Choroid plexus epithelial cell (primary cell): ENCODE results near the gene NUDCD3.

Experiments
- DNase-seq: peaks from one replicate; pipeline ENCODE4 v3.0.0-alpha.2; 2010; ENCODE audit warnings: low read depth
- H3K4me3 ChIP-seq: 2 replicates; pipeline ENCODE4 v1.5.1; 2011; ENCODE audit warnings: low read depth, mild to moderate bottlenecking, control low read depth, low read length, moderate library complexity
- TF ChIP-seq, protein P1 (sequence below): conservative IDR thresholded peaks from 2 replicates; pipeline ENCODE4 v1.5.1; 2011; ENCODE audit warnings: low read depth, mild to moderate bottlenecking, control low read depth, inconsistent platforms, low read length, moderate library complexity

Gene NUDCD3

DNA sequence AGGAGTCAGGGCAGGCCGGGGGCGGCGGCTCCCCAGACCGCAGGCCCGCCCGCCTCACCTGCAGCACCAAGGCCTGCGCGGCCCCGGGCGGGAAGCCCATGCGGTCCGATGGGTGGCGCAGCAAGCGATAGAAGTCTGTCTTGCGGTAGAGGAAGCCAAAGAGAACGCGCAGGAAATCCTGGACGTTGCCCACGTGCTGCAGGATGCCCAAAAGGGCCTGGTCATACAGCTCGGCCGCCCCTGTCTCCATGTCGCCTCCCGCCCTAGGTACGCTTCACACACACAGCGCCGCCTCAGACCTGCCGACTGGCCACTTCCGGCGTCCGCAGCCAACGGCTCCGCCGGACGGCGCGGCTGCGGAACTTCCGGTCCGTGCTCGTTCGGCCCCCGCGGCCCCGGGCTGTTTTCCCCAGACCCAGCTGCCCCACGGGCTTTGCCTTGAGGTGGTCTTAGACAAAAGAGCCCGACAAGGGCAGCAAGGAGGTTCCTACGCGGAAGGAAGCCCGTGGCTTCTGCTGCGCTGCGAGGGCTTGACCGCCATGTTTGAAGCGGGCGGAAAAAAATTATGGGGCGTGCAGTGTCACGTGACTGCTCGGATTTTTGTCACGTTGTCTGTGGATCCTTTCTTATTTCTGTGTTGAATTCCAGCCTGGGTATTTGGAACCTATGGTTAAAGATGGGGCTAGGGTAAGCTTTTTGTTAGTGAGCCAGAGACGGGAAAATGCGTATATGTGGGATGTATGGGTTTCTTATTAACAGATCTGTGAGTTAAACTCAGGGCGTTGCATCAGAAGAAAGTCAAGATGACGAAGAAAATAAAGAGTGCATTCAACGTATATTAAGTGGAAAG lies at the start of gene NUDCD3:
Gene NUDCD3, minus strand, starts transcription at position 308 of the 850 bp plus-strand sequence. Its CDS starts 58 bp downstream, at position 250.
- TF ChIP-seq, protein P1, sequence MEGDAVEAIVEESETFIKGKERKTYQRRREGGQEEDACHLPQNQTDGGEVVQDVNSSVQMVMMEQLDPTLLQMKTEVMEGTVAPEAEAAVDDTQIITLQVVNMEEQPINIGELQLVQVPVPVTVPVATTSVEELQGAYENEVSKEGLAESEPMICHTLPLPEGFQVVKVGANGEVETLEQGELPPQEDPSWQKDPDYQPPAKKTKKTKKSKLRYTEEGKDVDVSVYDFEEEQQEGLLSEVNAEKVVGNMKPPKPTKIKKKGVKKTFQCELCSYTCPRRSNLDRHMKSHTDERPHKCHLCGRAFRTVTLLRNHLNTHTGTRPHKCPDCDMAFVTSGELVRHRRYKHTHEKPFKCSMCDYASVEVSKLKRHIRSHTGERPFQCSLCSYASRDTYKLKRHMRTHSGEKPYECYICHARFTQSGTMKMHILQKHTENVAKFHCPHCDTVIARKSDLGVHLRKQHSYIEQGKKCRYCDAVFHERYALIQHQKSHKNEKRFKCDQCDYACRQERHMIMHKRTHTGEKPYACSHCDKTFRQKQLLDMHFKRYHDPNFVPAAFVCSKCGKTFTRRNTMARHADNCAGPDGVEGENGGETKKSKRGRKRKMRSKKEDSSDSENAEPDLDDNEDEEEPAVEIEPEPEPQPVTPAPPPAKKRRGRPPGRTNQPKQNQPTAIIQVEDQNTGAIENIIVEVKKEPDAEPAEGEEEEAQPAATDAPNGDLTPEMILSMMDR: peak; percentile 38
- peak; percentile 83 for DNase-seq

DNA sequence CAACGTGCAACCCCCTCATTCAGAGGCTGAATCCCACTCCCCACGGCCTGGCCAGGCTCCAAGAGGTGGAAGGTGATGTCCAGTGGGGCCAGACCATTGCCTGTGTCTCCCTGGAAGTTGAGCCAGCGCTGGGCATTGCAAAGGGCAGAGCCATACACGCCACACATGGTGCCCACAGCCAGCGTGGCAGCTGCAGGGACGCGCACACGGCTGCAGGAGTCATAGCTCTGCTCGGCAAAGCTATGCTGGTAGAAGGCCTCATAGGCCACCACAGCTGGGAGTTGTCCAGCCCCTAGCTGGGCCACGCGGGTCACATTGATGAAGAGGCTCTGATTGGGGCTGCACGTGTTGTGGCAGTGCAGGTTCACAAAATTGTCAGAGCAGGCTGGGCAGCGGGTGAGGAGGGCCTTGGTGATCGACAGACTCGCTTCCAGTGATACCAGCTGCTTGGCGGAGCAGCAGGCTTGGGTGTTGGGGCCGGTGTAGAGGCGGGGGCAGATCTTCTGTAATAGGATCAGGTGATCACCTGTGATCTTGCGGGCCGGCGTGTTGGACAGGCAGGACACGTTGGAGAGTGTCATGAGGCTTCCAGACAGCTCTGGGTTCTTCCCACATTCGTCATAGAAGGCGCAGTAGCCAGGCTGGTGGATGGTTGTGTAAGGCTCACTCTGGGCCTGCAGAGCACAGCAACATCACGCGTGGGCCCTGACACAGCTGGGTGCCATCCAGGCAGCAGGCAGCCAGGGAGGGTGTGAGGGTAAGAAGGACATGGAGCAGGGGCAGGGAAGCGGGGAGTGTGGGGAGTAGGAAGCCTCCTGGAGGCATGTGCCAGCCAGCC lies 49.4 kb upstream of the NUDCD3 start:
- TF ChIP-seq, protein P1: no peak
- H3K4me3 ChIP-seq: no peak overlapping the region
- no peak for DNase-seq

More for the DNA sequence above, at the start of gene NUDCD3:
- peak within 1 kb of the TSS; percentile 77 for H3K4me3 ChIP-seq

DNA sequence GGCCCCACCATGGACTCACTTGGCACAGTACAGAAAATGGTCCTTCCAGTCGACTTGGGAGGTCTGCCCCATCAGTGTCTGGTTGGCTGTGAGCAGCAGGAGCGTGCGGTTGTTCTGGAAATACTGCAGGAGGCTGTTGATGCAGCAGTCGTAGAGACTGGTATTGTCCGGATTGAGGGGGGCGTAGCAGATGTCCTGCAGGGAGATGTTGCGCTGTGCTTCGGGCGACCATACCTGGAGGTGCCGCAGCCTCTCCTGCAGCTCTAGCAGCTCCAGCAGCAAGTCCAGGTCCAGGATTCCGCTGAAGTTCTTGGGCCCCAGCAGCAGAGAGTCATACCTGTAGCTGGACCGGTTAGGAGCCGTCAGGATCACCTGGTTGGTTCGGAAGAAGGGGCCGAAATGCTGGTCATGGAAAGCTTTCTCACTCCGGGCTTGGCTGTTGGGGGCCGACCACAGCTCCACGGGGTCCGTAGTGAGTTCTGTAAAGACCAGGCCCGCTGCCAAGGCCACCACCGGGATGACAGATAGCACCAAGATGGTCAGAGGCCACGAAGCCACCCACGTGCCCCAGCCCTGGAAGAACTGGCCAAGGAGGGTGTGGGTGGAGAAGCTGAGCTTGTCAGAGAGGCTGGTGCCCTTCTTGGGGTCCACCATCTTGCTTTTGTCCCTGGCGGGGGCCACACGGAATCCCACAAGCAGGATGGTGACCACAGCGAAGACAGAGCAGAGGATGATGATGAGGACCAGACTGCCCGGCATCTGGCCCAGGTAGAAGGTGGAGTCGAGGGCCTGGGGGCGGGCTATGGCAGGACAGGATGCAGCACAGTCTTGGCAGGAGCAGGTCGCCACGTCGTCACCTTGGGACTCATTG lies 48.6 kb upstream of the NUDCD3 start:
- TF ChIP-seq, protein P1: no peak
- no peak for DNase-seq

DNA sequence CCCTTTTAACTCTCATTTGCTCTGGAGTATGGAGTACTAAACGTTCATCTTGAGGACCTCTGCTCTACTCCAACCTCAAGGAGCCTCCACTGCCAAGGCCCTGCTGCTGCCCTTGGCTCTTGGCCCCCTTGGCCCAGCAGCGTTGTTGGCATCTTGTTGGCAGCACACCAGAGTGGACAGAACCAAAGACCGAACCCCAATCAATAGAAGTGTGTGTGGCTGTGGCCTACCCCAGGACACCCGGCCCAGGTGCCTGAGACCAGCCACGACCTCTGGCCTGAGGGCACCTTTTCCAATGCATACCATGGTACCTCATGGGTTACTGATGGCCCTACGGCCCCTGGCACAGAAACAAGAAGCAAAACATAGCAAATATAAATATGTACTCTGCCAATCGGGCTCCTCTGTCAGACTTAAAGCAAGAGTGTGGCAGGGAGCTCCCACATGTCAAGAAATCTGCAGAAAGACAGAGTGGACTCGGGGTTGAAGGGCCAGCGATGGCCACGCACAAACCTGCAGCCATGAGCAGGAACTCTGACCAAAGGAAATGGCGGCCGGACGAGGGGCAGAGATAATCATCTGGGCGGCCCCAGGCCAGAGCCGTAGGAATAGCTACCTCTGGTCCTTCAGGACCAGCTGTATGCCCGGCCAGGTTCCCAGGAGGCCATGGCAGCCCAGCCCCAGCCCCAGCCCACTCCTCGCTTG lies 47.8 kb upstream of the NUDCD3 start:
- DNase-seq: no peak

More for the DNA sequence above, 48.6 kb upstream of the NUDCD3 start:
- no peak overlapping the region for H3K4me3 ChIP-seq

DNA sequence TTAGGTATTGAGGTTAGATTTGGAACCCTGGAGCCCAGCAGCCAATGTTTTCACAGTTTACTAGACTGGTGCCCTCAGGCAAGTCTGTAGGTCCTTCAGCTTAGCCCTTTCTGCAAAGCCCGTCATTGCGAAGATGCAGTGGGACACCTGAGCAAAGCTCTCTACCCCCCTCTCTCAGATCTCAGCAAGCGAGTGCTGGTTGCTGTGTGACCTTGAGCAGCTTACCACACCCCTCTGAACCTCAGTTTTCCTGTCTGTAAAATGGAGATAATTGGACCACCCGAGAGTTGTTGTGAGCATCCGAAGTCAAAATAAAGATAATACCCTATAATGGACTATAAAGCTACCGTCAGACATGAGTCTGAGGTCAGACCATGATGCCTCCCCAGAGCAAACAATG lies 47.0 kb upstream of the NUDCD3 start:
- TF ChIP-seq, protein P1: no peak
- no peak overlapping the region for H3K4me3 ChIP-seq
- no peak for DNase-seq

More for the DNA sequence above, 47.8 kb upstream of the NUDCD3 start:
- TF ChIP-seq, protein P1: no peak
- H3K4me3 ChIP-seq: no peak overlapping the region

DNA sequence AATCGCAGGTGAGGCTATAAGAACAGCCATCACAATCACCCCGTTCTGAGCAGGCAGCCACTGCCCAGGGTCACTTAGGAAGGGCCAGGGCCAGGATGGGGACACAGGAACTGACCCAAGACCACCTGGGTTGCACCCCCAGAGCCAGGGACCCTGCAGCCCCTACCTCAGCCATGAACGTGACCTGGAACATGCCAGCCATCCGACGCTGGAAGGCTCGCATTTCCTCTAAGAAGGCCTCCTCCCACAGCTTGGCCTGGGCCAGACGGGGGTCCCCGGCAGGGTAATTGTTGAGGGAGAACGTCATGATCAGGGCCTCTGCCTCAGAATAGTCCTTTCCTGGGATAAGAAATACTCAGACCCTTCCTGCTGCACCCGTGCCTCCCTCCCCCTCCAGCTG lies 45.6 kb upstream of the NUDCD3 start:
- no peak for DNase-seq
- TF ChIP-seq, protein P1: no peak
- H3K4me3 ChIP-seq: no peak overlapping the region
